Activated effector memory CD4-positive, alpha-beta T cell treated with Interleukin-2 at 50 U/mL for 16 hours (primary cell): ENCODE results near the gene TMEM44.
"Not testable (repeated sequence)": the region's sequence is repeated elsewhere in the genome, so short reads cannot be mapped to it uniquely, and the experiment has no call there.

Source experiments
- DNase-seq: peaks from one replicate; pipeline ENCODE4 v3.0.0-alpha.2; 2020

Gene TMEM44

GRCh38 chr3:194554473-194555123 is 78.6 kb downstream of the TMEM44 start:
- no peak for DNase-seq

GRCh38 chr3:194552327-194552949 is 80.8 kb downstream of the TMEM44 start:
- no peak for DNase-seq

- no peak for DNase-seq
These were observed 83.4 kb downstream of the TMEM44 start for GRCh38 chr3:194549853-194550252.

- DNase-seq, result no peak
These were observed 84.6 kb downstream of the TMEM44 start for GRCh38 chr3:194548346-194549321.

DNA sequence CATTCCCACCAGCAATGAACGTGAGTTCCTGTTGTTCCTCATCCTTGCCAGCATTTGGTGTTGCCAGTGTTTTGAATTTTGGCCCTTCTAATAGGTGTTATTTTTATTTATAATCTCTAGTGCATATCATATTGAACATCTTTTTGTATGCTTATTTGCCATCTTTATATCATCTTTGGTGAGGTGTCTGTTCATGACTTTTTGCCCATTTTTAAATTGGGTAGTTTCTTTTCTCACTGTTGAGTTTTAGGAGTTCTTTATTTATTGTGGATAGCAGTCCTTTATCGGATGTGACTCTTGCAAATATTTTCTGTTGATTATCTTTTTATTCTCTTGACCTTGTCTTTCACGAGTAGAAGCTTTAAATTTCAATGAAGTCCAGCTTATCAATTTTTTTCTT is 86.2 kb downstream of the TMEM44 start:
- no peak for DNase-seq

DNA sequence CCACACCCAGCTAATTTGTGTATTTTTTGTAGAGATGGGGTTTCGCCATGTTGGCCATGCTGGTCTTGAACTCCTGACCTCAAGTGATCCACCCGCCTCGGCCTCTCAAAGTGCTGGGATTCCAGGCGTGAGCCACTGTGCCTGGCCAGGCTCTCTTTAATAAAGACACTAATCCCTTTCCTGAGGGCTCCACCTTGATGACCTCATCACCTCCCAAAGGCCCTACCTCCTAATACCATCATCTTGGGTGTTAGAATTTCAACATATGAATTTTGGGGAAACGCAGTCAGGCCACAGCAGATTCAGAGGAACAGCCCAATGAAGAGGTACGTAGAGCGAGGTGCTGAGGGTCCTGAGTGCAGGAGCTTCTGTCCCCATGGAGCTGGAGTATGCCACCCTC is 87.7 kb downstream of the TMEM44 start:
- DNase-seq, result not testable (repeated sequence)

DNA sequence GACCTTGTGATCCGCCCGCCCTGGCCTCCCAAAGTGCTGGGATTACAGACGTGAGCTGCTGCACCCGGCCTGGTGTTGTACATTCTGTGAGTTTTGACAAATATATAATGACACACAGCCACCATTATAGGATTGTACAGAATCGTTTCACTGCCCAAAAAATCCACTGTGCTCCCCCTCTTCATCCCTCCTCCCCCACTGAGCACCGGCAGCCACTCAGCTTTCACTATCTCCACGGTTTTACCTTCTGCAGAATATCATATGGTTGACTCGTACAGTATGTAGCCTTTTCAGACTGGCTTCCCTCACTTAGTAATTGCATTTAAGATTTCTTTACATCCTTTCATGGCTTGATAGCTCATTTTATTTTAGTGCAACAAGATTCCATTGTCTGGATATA is 89.7 kb downstream of the TMEM44 start:
- no peak for DNase-seq

DNA sequence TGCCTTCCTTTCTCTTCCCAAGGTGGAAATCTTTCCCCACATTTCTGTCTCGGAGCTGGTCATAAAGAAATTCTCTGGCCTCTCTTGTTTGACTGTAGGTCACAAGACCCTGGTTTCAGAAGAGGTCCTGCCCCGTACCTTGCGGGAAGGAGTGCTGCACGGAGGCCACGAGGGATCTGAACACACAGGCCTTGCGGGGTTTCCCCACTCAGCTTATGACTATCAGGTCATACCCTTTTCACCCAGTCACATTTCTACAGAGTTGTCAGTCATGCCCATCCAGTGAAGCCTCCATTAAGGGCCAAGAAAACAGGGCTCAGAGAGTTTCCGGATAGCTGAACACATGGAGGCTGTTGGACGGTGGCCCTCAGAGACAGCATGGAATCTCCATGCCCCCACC is 91.7 kb downstream of the TMEM44 start:
- DNase-seq, result no peak

GRCh38 chr3:194540274-194540905 is 92.8 kb downstream of the TMEM44 start:
- DNase-seq, result no peak

GRCh38 chr3:194539498-194539897 is 93.7 kb downstream of the TMEM44 start:
- no peak for DNase-seq

GRCh38 chr3:194537732-194538247 is 95.4 kb downstream of the TMEM44 start:
- no peak for DNase-seq
